Measurements from ENCODE around the gene CGB2.

GRCh38 chr19:48987323-48987722, 44.4 kb upstream of the CGB2 start:
- TF ChIP-seq CTCF (IDR thresholded peaks at IDR 0.05) (no peak), POLR2AphosphoS5 (IDR thresholded peaks at IDR 0.05) (no peak), POLR2A (IDR thresholded peaks at IDR 0.05) (no peak)
